HG03060 (cell line): Measurements from ENCODE around the gene FAM174C.
"Not testable (repeated sequence)": the region's sequence is repeated elsewhere in the genome, so short reads cannot be mapped to it uniquely, and the experiment has no call there.

Experiments used
- ATAC-seq: cut with Tn5 transposase; IDR thresholded peaks from one replicate; pipeline ENCODE4 v1.9.1; 2021; ENCODE audit warnings: low read depth, moderate number of reproducible peaks; ENCODE audit not compliant: unreplicated experiment

FAM174C gene

GRCh38 chr19:1316466-1316865 is 41.1 kb downstream of the FAM174C start:
- ATAC-seq, result no peak

GRCh38 chr19:1317274-1318003 is 42.1 kb downstream of the FAM174C start:
- ATAC-seq, result no peak

- ATAC-seq, result no peak
Observed at GRCh38 chr19:1318678-1319471, 43.5 kb downstream of the FAM174C start.

GRCh38 chr19:1320282-1320650 is 44.9 kb downstream of the FAM174C start:
- not testable (repeated sequence) for ATAC-seq

- ATAC-seq, result no peak
Observed at GRCh38 chr19:1321539-1321938, 46.2 kb downstream of the FAM174C start.

- ATAC-seq, result no peak
Observed at GRCh38 chr19:1322198-1322981, 47.1 kb downstream of the FAM174C start.

GRCh38 chr19:1324249-1324805 is 49.0 kb downstream of the FAM174C start:
- no peak for ATAC-seq

GRCh38 chr19:1324806-1325567 is 49.7 kb downstream of the FAM174C start:
- ATAC-seq, result no peak

GRCh38 chr19:1325568-1326294 is 50.4 kb downstream of the FAM174C start:
- no peak for ATAC-seq

GRCh38 chr19:1327125-1327524 is 51.8 kb downstream of the FAM174C start:
- no peak for ATAC-seq
